Medulla oblongata (tissue), 1 donor: ENCODE results near the gene SCARB2.
A peak's percentile ranks its signal among the peaks of the same experiment; 100 is the strongest.

Source experiments
- DNase-seq: peaks from one replicate; pipeline ENCODE4 v3.0.0-alpha.2; 2015; ENCODE audit errors: extremely low spot score

The SCARB2 gene

GRCh38 chr4:76198411-76199237 lies 15.0 kb downstream of the SCARB2 start:
- DNase-seq = peak; percentile 87

- DNase-seq = peak; percentile 92
Measured at GRCh38 chr4:76197971-76198410, 15.6 kb downstream of the SCARB2 start.

- DNase-seq = no peak
Measured at GRCh38 chr4:76197031-76197743, 16.4 kb downstream of the SCARB2 start.

- DNase-seq = no peak
Measured at GRCh38 chr4:76196376-76196775, 17.2 kb downstream of the SCARB2 start.

GRCh38 chr4:76195326-76195725 lies 18.3 kb downstream of the SCARB2 start:
- no peak for DNase-seq

- no peak for DNase-seq
Measured at GRCh38 chr4:76194325-76194724, 19.3 kb downstream of the SCARB2 start.

GRCh38 chr4:76192236-76192635 lies 21.4 kb downstream of the SCARB2 start:
- no peak for DNase-seq

- DNase-seq = no peak
Measured at GRCh38 chr4:76188557-76188956, 25.1 kb downstream of the SCARB2 start.

GRCh38 chr4:76188149-76188548 lies 25.5 kb downstream of the SCARB2 start:
- no peak for DNase-seq

GRCh38 chr4:76187152-76187551 lies 26.5 kb downstream of the SCARB2 start:
- no peak for DNase-seq

GRCh38 chr4:76182463-76182862 lies 31.2 kb downstream of the SCARB2 start:
- DNase-seq = no peak

- peak; percentile 96 for DNase-seq
Measured at GRCh38 chr4:76179398-76180318, 34.0 kb downstream of the SCARB2 start.

- no peak for DNase-seq
Measured at GRCh38 chr4:76178296-76178695, 35.3 kb downstream of the SCARB2 start.

GRCh38 chr4:76177709-76178108 lies 35.9 kb downstream of the SCARB2 start:
- no peak for DNase-seq

- no peak for DNase-seq
Measured at GRCh38 chr4:76175336-76175735, 38.3 kb downstream of the SCARB2 start.

GRCh38 chr4:76174216-76174615 lies 39.4 kb downstream of the SCARB2 start:
- DNase-seq = no peak

GRCh38 chr4:76168688-76169087 lies 44.9 kb downstream of the SCARB2 start:
- DNase-seq = no peak

GRCh38 chr4:76166480-76166879 lies 47.1 kb downstream of the SCARB2 start:
- DNase-seq = no peak

GRCh38 chr4:76160355-76160754 lies 53.3 kb downstream of the SCARB2 start:
- no peak for DNase-seq

- no peak for DNase-seq
Measured at GRCh38 chr4:76156635-76157034, 57.0 kb downstream of the SCARB2 start.

GRCh38 chr4:76155979-76156378 lies 57.6 kb downstream of the SCARB2 start:
- DNase-seq = no peak

GRCh38 chr4:76153356-76153755 lies 60.3 kb downstream of the SCARB2 start:
- DNase-seq = peak; percentile 49
